Endothelial cell of umbilical vein (primary cell): ENCODE data around the gene STOM. TPM values are rescaled to one million over a fixed set of nuclear protein-coding genes. Genes with fewer than 3 reads are reported as not detected.

Experiments
- BruUV-seq: library from RNA; stranded (reverse); fragments of 400-500 nt; replicated peaks from 2 replicates; lab custom pipeline; 2021; lab: Mats Ljungman, UMichigan
- CTCF ChIA-PET: fragments of 300-600, 350-600 bp; sonication (Branson Sonifier 250); formaldehyde crosslinking; loops from one replicate; lab custom pipeline; 2021; ENCODE audit warnings: antibody characterized with exemption, inconsistent platforms; lab: Charles Lee
- POLR2A ChIA-PET: fragments of 300-600, 350-600 bp; sonication (Branson Sonifier 250); formaldehyde crosslinking; loops from one replicate; lab custom pipeline; 2021; ENCODE audit warnings: antibody characterized with exemption, inconsistent platforms; lab: Charles Lee
- DNase-seq: peaks from one replicate; pipeline ENCODE4 v3.0.0-alpha.2; 2011; ENCODE audit warnings: low read depth, low spot score
- FAIRE-seq: peaks from 2 replicates; lab custom pipeline; 2011; peaks lifted over from hg19 to GRCh38; lab: Jason Lieb, UNC
- H2AFZ ChIP-seq: 2 replicates; pipeline ENCODE4 v1.6.0; 2012; ENCODE audit warnings: low read depth, low read length, control low read depth, inconsistent platforms
- H3K27ac ChIP-seq: 2 replicates; pipeline ENCODE4 v1.5.1; 2011; ENCODE audit warnings: low read depth, mild to moderate bottlenecking, control low read depth, low read length, moderate library complexity; ENCODE audit not compliant: insufficient read depth
- H3K27me3 ChIP-seq, 2 experiments: 2 replicates each; pipeline versions ENCODE4 v1.6.0 to v1.6.1; 2011; ENCODE audit warnings: low read length in 2 of 2, mixed read lengths in 1 of 2; ENCODE audit not compliant: control insufficient read depth in 2 of 2, insufficient read depth in 2 of 2
- H3K36me3 ChIP-seq, 2 experiments: 2 replicates in 1 of 2; 3 replicates in 1 of 2; pipeline ENCODE4 v1.5.1; 2011; ENCODE audit warnings: low read length in 2 of 2, mild to moderate bottlenecking in 1 of 2, moderate library complexity in 1 of 2; ENCODE audit not compliant: control insufficient read depth in 2 of 2, insufficient read depth in 2 of 2; ENCODE audit errors: extremely low read depth in 1 of 2
- H3K4me1 ChIP-seq: 3 replicates; pipeline ENCODE4 v1.5.1; 2011; ENCODE audit warnings: mild to moderate bottlenecking, low read length; ENCODE audit not compliant: control insufficient read depth, insufficient read depth; ENCODE audit errors: extremely low read depth
- H3K4me2 ChIP-seq: 2 replicates; pipeline ENCODE4 v1.6.1; 2011; ENCODE audit warnings: low read length, control low read depth, mixed read lengths; ENCODE audit not compliant: insufficient read depth
- H3K4me3 ChIP-seq, 3 experiments: fragments of 200-600 bp in 1 of 3; sonication (generic), shearing (Covaris generic) in 1 of 3; replicated peaks in 1 of 3; 2 replicates each; pipeline ENCODE4 v1.5.1; 2011 to 2016; ENCODE audit warnings: control low read depth in 3 of 3, low read length in 3 of 3, mild to moderate bottlenecking in 2 of 3, inconsistent platforms in 1 of 3, low read depth in 1 of 3, moderate library complexity in 1 of 3; ENCODE audit not compliant: insufficient read depth in 1 of 3
- H3K79me2 ChIP-seq: 2 replicates; pipeline ENCODE4 v1.6.0; 2012; ENCODE audit warnings: low read length, inconsistent platforms; ENCODE audit not compliant: control insufficient read depth, insufficient read depth
- H3K9ac ChIP-seq: replicated peaks from 2 replicates; pipeline ENCODE3; 2011; ENCODE audit warnings: low read length, control low read depth; ENCODE audit not compliant: insufficient read depth; ENCODE audit errors: extremely low read depth
- H3K9me1 ChIP-seq: replicated peaks from 3 replicates; pipeline ENCODE4 v1.6.0; 2011; ENCODE audit warnings: mild to moderate bottlenecking, low read length; ENCODE audit not compliant: control insufficient read depth, insufficient read depth; ENCODE audit errors: extremely low read depth
- H3K9me3 ChIP-seq: replicated peaks from 2 replicates; pipeline ENCODE4 v1.5.1; 2012; ENCODE audit warnings: low read length, inconsistent platforms; ENCODE audit not compliant: control insufficient read depth, insufficient read depth
- H4K20me1 ChIP-seq: replicated peaks from 2 replicates; pipeline ENCODE3; 2011; ENCODE audit warnings: mild to moderate bottlenecking, low read length; ENCODE audit not compliant: control insufficient read depth, insufficient read depth; ENCODE audit errors: extremely low read depth
- EZH2 ChIP-seq: IDR thresholded peaks from 2 replicates; pipeline ENCODE4 v1.6.1; 2012; ENCODE audit warnings: borderline replicate concordance, low read depth, mild to moderate bottlenecking, moderate library complexity, low read length, inconsistent platforms; ENCODE audit not compliant: severe bottlenecking
- FOS ChIP-seq: IDR thresholded peaks from 2 replicates; pipeline ENCODE4 v1.6.1; 2011; ENCODE audit warnings: mild to moderate bottlenecking, low read length, moderate library complexity, borderline replicate concordance; ENCODE audit not compliant: insufficient read depth
- GATA2 ChIP-seq: IDR thresholded peaks from 2 replicates; pipeline ENCODE4 v1.7.0; 2011; ENCODE audit warnings: low read depth, mild to moderate bottlenecking, moderate library complexity, mixed read lengths, low read length; ENCODE audit not compliant: insufficient read length, insufficient read depth
- JUN ChIP-seq: IDR thresholded peaks from 2 replicates; pipeline ENCODE4 v1.6.1; 2011; ENCODE audit warnings: borderline replicate concordance, low read depth; ENCODE audit not compliant: insufficient read length, insufficient read depth
- MYC ChIP-seq: IDR thresholded peaks from one replicate; pipeline ENCODE4 v1.6.1; 2011; ENCODE audit warnings: mild to moderate bottlenecking, low read depth, low read length
- POLR2A ChIP-seq: IDR thresholded peaks from 2 replicates; pipeline ENCODE4 v1.6.1; 2012; ENCODE audit warnings: low read depth, mild to moderate bottlenecking, control low read depth, low read length
- POLR2AphosphoS5 ChIP-seq: IDR thresholded peaks from 2 replicates; pipeline ENCODE4 v1.6.1; 2012; ENCODE audit warnings: low read depth, mild to moderate bottlenecking, control low read depth, low read length, moderate library complexity; ENCODE audit not compliant: insufficient read depth
- dilution Hi-C: fragments of 300-500 bp; cut with MboI; formaldehyde crosslinking; loops from one replicate; pipeline ENCODE4 v1.15.0; 2019; ENCODE audit warnings: low sequenced_read_pairs; ENCODE audit not compliant: extremely low pct_ligation_motif_present
- intact Hi-C: fragments of 100-400 bp; cut with micrococcal nuclease; formaldehyde crosslinking; loops from one replicate; pipeline ENCODE4 v1.10.0; 2022
- polyA plus RNA-seq, 4 experiments: library from polyadenylated mRNA; depleted of rRNA in 3 of 4; stranded (reverse) in 3 of 4; unstranded in 1 of 4; fragments of >200 nt; gene quantifications; 2 replicates each; pipeline versions ENCODE4 v1.2.1 to v1.2.3, GENCODE V29; 2011 to 2012; ENCODE audit warnings: missing spikeins in 1 of 4
- total RNA-seq: library from RNA; stranded (reverse); gene quantifications from 2 replicates; pipeline ENCODE4 v1.2.3, GENCODE V29; 2021

STOM gene
- total and polyA plus RNA-seq, 2 donors (not counting 3 experiments of a cell fraction or from before 2014, with no cell fraction given) = 153 to 170 TPM

DNA sequence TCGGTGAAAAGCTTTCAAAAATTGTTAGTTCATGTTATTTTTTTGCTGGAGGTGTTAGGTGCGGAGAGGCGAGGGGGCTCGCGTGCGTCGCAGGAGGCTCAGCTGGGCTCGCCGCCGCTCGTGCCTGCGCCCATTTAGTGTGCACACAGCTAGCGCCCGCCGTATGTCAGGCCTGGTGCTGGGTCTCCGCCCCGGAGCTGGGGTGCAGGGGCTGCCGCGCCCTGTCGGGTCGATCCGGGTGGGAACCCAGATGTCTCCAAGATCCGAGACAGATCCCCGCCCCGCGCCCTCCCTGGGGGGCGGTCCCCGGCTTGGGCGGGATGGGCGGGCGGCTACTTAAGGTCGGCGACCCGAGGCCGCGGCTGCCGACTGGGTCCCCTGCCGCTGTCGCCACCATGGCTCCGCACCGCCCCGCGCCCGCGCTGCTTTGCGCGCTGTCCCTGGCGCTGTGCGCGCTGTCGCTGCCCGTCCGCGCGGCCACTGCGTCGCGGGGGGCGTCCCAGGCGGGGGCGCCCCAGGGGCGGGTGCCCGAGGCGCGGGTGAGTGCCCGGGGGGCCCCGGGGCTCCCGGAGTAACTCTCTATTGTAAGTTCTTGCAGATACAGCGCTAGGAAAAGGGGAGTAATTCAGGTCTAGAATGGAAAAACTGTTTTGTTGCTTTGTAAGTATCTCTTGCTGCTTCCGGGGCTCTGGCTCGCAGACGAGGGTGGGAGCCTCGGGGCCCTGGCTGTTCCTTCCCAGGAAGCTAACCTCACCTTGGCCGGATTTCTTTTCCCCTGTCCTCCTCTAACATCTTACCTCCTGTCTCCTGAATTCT is 70.4 kb downstream of the STOM start:
- peaks cover 0 to 15% of the 10 kb centered on the region in 2 experiments for H3K36me3 ChIP-seq
- peak overlapping the region; percentile 52 for H2AFZ ChIP-seq
- FAIRE-seq = peak; percentile 75
- CTCF ChIA-PET = interaction anchor here (0.8 to 4.5 kb wide), 8 partner anchors 9 to 86 kb away, joined by 3 to 49 read pairs (median 8); no protein-coding TSS in a partner anchor
- no peaks in the 10 kb centered on the region for H3K9me3 ChIP-seq
- DNase-seq = peak; percentile 41
- H4K20me1 ChIP-seq = no peaks in the 10 kb centered on the region
- intact Hi-C loops (loop anchor here (1.0 kb wide), 1 partner anchor 12 kb away; no protein-coding TSS in a partner anchor), dilution Hi-C loops (no loop called here)
- H3K4me1 ChIP-seq = peaks cover 15% of the 10 kb centered on the region
- H3K27ac ChIP-seq = no peak overlapping the region
- no peaks in the 10 kb centered on the region for H3K79me2 ChIP-seq
- POLR2A ChIA-PET = interaction anchor here (0.8 to 1.6 kb wide), 2 partner anchors 10 to 14 kb away, joined by 3 to 6 read pairs; no protein-coding TSS in a partner anchor
- peak overlapping the region; percentile 51 for H3K9ac ChIP-seq
- H3K27me3 ChIP-seq = no peaks in the 10 kb centered on the region
- BruUV-seq = TSS peak; percentile 43
- H3K4me2 ChIP-seq = peak overlapping the region; percentile 74
- TF ChIP-seq MYC (no peak), POLR2A (peak; percentile 31), POLR2AphosphoS5 (peak; percentile 23)
- H3K4me3 ChIP-seq = peak overlapping the region; percentile 41 to 52 (median 44)
- no peaks in the 10 kb centered on the region for H3K9me1 ChIP-seq

DNA sequence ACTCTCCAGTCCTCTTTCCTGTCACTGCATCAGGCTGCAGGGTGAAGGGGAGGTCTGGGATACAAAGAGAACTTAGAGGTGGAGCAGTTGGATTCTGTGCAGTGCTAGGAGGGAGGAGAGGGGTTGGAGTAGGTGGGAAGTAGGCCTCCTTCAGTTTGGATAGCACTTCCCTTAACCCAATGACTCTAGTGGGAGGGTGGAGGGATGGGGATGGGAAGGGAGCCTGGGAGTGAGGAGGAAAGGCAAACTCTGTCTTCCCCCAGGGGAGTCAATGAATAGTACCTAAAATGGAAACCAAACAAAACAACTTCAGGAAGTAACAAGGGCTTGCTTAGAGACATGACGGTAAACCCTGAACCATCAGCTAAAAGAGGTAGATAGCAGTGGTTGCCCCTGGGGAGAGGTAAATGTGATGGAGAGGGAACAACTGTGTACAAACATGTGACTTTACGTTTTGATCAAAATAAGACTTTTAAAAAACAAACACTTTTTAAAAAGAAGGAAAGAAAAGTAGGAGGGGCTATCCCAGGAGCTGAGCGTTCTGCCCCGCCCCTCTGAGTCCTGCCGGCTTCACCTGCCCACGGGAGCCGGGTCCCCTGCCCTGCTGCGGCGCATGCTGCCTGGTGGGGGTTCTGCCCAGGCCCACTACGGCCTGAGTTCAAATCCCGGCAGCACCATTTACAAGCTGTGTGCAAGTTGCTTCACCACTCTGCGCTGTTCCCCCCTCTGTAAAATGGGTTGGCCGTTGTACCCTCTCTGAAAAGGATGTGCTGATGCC is 71.2 kb downstream of the STOM start:
- H3K4me3 ChIP-seq = peak overlapping the region in 2 of 3 experiments; percentile 24 to 44
- no peaks in the 10 kb centered on the region for H3K27me3 ChIP-seq
- peaks cover 15% of the 10 kb centered on the region for H3K4me1 ChIP-seq
- no peaks in the 10 kb centered on the region for H3K79me2 ChIP-seq
- DNase-seq (peak; percentile 43), FAIRE-seq (peak; percentile 55)
- H3K4me2 ChIP-seq = peak overlapping the region; percentile 74
- peak overlapping the region; percentile 52 for H2AFZ ChIP-seq
- H3K9me1 ChIP-seq = no peaks in the 10 kb centered on the region
- TF ChIP-seq POLR2AphosphoS5 (peak; percentile 10), POLR2A (no peak), GATA2 (no peak), MYC (no peak), EZH2 (no peak), FOS (no peak), JUN (no peak)
- dilution Hi-C loops = no loop called here
- peaks cover 0 to 9% of the 10 kb centered on the region in 2 experiments for H3K36me3 ChIP-seq
- no peak overlapping the region for H3K27ac ChIP-seq
- BruUV-seq = no TSS peak
- ChIA-PET POLR2A (interaction anchor here (0.8 to 1.8 kb wide), 3 partner anchors 10 to 13 kb away, joined by 3 to 7 read pairs (median 6); no protein-coding TSS in a partner anchor), CTCF (interaction anchor here (0.8 to 4.5 kb wide), 9 partner anchors 9 to 95 kb away, joined by 3 to 49 read pairs (median 8); no protein-coding TSS in a partner anchor)
- no peaks in the 10 kb centered on the region for H3K9me3 ChIP-seq
- peak overlapping the region; percentile 12 for H3K9ac ChIP-seq
- H4K20me1 ChIP-seq = no peaks in the 10 kb centered on the region
- intact Hi-C loops = loop anchor here (1.0 kb wide), 1 partner anchor 12 kb away; no protein-coding TSS in a partner anchor
